Testis (tissue), 3 donors: ENCODE data around the gene SSR2. TPM values are rescaled to one million over a fixed set of nuclear protein-coding genes. Genes with fewer than 3 reads are reported as not detected.
A peak's percentile ranks its signal among the peaks of the same experiment; 100 is the strongest.

Experiments used
- DNase-seq: peaks from one replicate; pipeline ENCODE4 v3.0.0-alpha.2; 2019
- H3K27ac ChIP-seq, 2 donors: fragments of 200-600 bp; sonication (generic); one replicate each; pipeline ENCODE4 v1.5.1; 2019
- H3K27me3 ChIP-seq: fragments of 200-600 bp; sonication (generic); one replicate; pipeline ENCODE4 v1.5.1; 2019
- H3K36me3 ChIP-seq: fragments of 200-600 bp; sonication (generic); one replicate; pipeline ENCODE4 v1.5.1; 2017; ENCODE audit warnings: low read depth; ENCODE audit errors: missing control alignments
- H3K4me1 ChIP-seq: fragments of 200-600 bp; sonication (generic); one replicate; pipeline ENCODE4 v1.5.1; 2019
- H3K4me3 ChIP-seq, 2 donors: fragments of 200-600 bp; sonication (generic); one replicate each; pipeline ENCODE4 v1.5.1; 2017 to 2019
- H3K9me3 ChIP-seq: fragments of 200-600 bp; sonication (generic); one replicate; pipeline ENCODE4 v1.5.1; 2017
- CTCF ChIP-seq, 3 experiments: fragments of 450-650 bp in 2 of 3; fragments of 200-600 bp in 1 of 3; sonication (generic) in 1 of 3; IDR thresholded peaks; one replicate each; pipeline ENCODE4 v1.5.1; 2016 to 2019; ENCODE audit warnings: antibody characterized with exemption in 3 of 3, mild to moderate bottlenecking in 2 of 3, moderate library complexity in 1 of 3
- POLR2A ChIP-seq: fragments of 450-650 bp; IDR thresholded peaks from one replicate; pipeline ENCODE4 v1.6.1; 2017; ENCODE audit warnings: antibody characterized with exemption, mild to moderate bottlenecking, moderate library complexity
- WGBS, 2 donors: methylation state at CpG; one replicate each; pipeline ENCODE4 v1.1.5; 2018; 5-methylcytosine and 5-hydroxymethylcytosine counted together
- intact Hi-C: fragments of 100-400 bp; cut with DNase I; formaldehyde crosslinking; loops from one replicate; pipeline ENCODE4 v1.15.1; 2023; ENCODE audit warnings: low total_unique reads
- polyA plus RNA-seq: library from polyadenylated mRNA; stranded (reverse); fragments of 350-450 nt; fragmentation: Illumina TruSeq; extraction: RNeasy Lipid Tissue Mini Kit (QIAGEN cat#74804); gene quantifications from one replicate; pipeline ENCODE4 v1.2.3, GENCODE V29; 2014; ENCODE audit warnings: low read depth, low replicate concordance; ENCODE audit not compliant: insufficient read depth
- total RNA-seq, 2 donors: library from RNA; depleted of rRNA; stranded (reverse); fragments of >200 nt; gene quantifications; one replicate each; pipeline ENCODE4 v1.2.3, GENCODE V29; 2016

Gene SSR2
- total and polyA plus RNA-seq, 3 donors from 2014 or later = 170 to 289 (median 216) TPM

GRCh38 chr1:156001662-156002171, 19.0 kb downstream of the SSR2 start:
- WGBS, 2 donors = 39 to 55% methylated on average over 4 of the region's 4 CpGs
- no peaks in the 10 kb centered on the region for H3K27me3 ChIP-seq
- H3K4me1 ChIP-seq = peaks cover 25% of the 10 kb centered on the region
- H3K9me3 ChIP-seq = no peaks in the 10 kb centered on the region
- DNase-seq = no peak
- TF ChIP-seq CTCF (IDR thresholded peaks at IDR 0.05) (no peak), POLR2A (no peak)
- H3K4me3 ChIP-seq = no peak overlapping the region
- no peaks in the 10 kb centered on the region for H3K36me3 ChIP-seq
- intact Hi-C loops = no loop called here
- H3K27ac ChIP-seq = peak overlapping the region in 1 of 2 donors; percentile 8

GRCh38 chr1:156001021-156001661, 19.6 kb downstream of the SSR2 start:
- TF ChIP-seq POLR2A = no peak
- no peak for TF ChIP-seq CTCF (IDR thresholded peaks at IDR 0.05)
- Histone ChIP-seq H3K36me3 (no peaks in the 10 kb centered on the region), H3K27ac (peak overlapping the region in 1 of 2 donors; percentile 8), H3K9me3 (no peaks in the 10 kb centered on the region), H3K4me3 (no peak overlapping the region), H3K27me3 (no peaks in the 10 kb centered on the region), H3K4me1 (peaks cover 25% of the 10 kb centered on the region)
- no peak for DNase-seq
- WGBS, 2 donors = 41 to 56% methylated on average over 10 of the region's 10 CpGs
- intact Hi-C loops = no loop called here

- TF ChIP-seq POLR2A (no peak), CTCF (IDR thresholded peaks at IDR 0.05) (no peak)
- 87 to 94% methylated on average over 1 of the region's 1 CpG for WGBS, 2 donors
- intact Hi-C loops = no loop called here
- Histone ChIP-seq H3K36me3 (no peaks in the 10 kb centered on the region), H3K27me3 (no peaks in the 10 kb centered on the region), H3K4me3 (no peak overlapping the region), H3K4me1 (peaks cover 20% of the 10 kb centered on the region), H3K9me3 (no peaks in the 10 kb centered on the region), H3K27ac (no peak overlapping the region)
- DNase-seq = no peak
Observed at GRCh38 chr1:155999964-156000363, 20.8 kb downstream of the SSR2 start.

- Histone ChIP-seq H3K27me3 (no peaks in the 10 kb centered on the region), H3K4me3 (no peak overlapping the region), H3K4me1 (peaks cover 7% of the 10 kb centered on the region), H3K9me3 (no peaks in the 10 kb centered on the region), H3K36me3 (no peaks in the 10 kb centered on the region), H3K27ac (no peak overlapping the region)
- intact Hi-C loops = no loop called here
- WGBS, 2 donors = 55% methylated on average over 2 of the region's 2 CpGs
- no peak for DNase-seq
- no peak for TF ChIP-seq CTCF (IDR thresholded peaks at IDR 0.05)
- TF ChIP-seq POLR2A = no peak
Observed at GRCh38 chr1:155996166-155996565, 24.6 kb downstream of the SSR2 start.

GRCh38 chr1:155993595-155993994, 27.2 kb downstream of the SSR2 start:
- H3K27me3 ChIP-seq = no peaks in the 10 kb centered on the region
- H3K27ac ChIP-seq = no peak overlapping the region
- intact Hi-C loops = no loop called here
- H3K36me3 ChIP-seq = no peaks in the 10 kb centered on the region
- no peak for DNase-seq
- no peaks in the 10 kb centered on the region for H3K9me3 ChIP-seq
- no peaks in the 10 kb centered on the region for H3K4me1 ChIP-seq
- no peak for TF ChIP-seq CTCF (IDR thresholded peaks at IDR 0.05)
- TF ChIP-seq POLR2A = no peak
- 80 to 86% methylated on average over 3 of the region's 3 CpGs for WGBS, 2 donors
- no peak overlapping the region for H3K4me3 ChIP-seq
